Stimulated activated naive CD4-positive, alpha-beta T cell treated with Interleukin-2 at 50 U/mL for 16 hours (primary cell): ENCODE measurements around the gene RNF150.

Source experiments
- DNase-seq: peaks from one replicate; lab custom pipeline; 2025; lab: John Stamatoyannopoulos, UW

Gene RNF150

GRCh38 chr4:141022111-141022695 is 111.1 kb downstream of the RNF150 start:
- no peak for DNase-seq

GRCh38 chr4:141021397-141022110 is 111.7 kb downstream of the RNF150 start:
- no peak for DNase-seq

GRCh38 chr4:141020801-141021261 is 112.4 kb downstream of the RNF150 start:
- no peak for DNase-seq

GRCh38 chr4:141019768-141020167 is 113.5 kb downstream of the RNF150 start:
- no peak for DNase-seq

- DNase-seq, result no peak
Observed at GRCh38 chr4:141016117-141016798, 117.0 kb downstream of the RNF150 start.

- DNase-seq, result no peak
Observed at GRCh38 chr4:141013899-141014298, 119.4 kb downstream of the RNF150 start.

GRCh38 chr4:141011901-141012315 is 121.4 kb downstream of the RNF150 start:
- no peak for DNase-seq

GRCh38 chr4:141009931-141010330 is 123.3 kb downstream of the RNF150 start:
- DNase-seq, result no peak

GRCh38 chr4:141009129-141009528 is 124.1 kb downstream of the RNF150 start:
- no peak for DNase-seq

- DNase-seq, result no peak
Observed at GRCh38 chr4:141006242-141006802, 126.9 kb downstream of the RNF150 start.

GRCh38 chr4:141004823-141005222 is 128.4 kb downstream of the RNF150 start:
- DNase-seq, result no peak

GRCh38 chr4:141003193-141003592 is 130.1 kb downstream of the RNF150 start:
- no peak for DNase-seq

GRCh38 chr4:141002323-141002805 is 130.9 kb downstream of the RNF150 start:
- DNase-seq, result no peak

- DNase-seq, result no peak
Observed at GRCh38 chr4:140996766-140997165, 136.5 kb downstream of the RNF150 start.

- no peak for DNase-seq
Observed at GRCh38 chr4:140995058-140995457, 138.2 kb downstream of the RNF150 start.

GRCh38 chr4:140994015-140994414 is 139.3 kb downstream of the RNF150 start:
- DNase-seq, result no peak

- DNase-seq, result no peak
Observed at GRCh38 chr4:140993370-140993769, 139.9 kb downstream of the RNF150 start.

- no peak for DNase-seq
Observed at GRCh38 chr4:140989944-140990343, 143.3 kb downstream of the RNF150 start.

GRCh38 chr4:140986045-140986444 is 147.2 kb downstream of the RNF150 start:
- no peak for DNase-seq

- DNase-seq, result no peak
Observed at GRCh38 chr4:140982613-140983340, 150.5 kb downstream of the RNF150 start.

GRCh38 chr4:140980426-140981200 is 152.7 kb downstream of the RNF150 start:
- no peak for DNase-seq
